Muscle layer of duodenum (tissue), 2 donors: ENCODE data around the gene MOCS1.

ENCODE experiments used
- H3K27ac ChIP-seq: one replicate; pipeline ENCODE4 v1.7.0; 2013; ENCODE audit warnings: mild to moderate bottlenecking, low read length
- H3K27me3 ChIP-seq: one replicate; pipeline ENCODE4 v1.7.0; 2013; ENCODE audit warnings: low read depth, mild to moderate bottlenecking, control low read depth, low read length
- H3K36me3 ChIP-seq, 2 donors: one replicate each; pipeline ENCODE4 v1.7.0; 2013; ENCODE audit warnings: low read length in 2 of 2, control low read depth in 1 of 2, mild to moderate bottlenecking in 1 of 2; ENCODE audit not compliant: insufficient read depth in 2 of 2, control insufficient read depth in 1 of 2
- H3K4me1 ChIP-seq, 2 donors: one replicate each; pipeline ENCODE4 v1.7.0; 2013; ENCODE audit warnings: low read length in 2 of 2, mild to moderate bottlenecking in 2 of 2, control low read depth in 1 of 2, moderate library complexity in 1 of 2; ENCODE audit not compliant: insufficient read depth in 2 of 2, control insufficient read depth in 1 of 2
- H3K4me3 ChIP-seq, 2 donors: one replicate each; pipeline ENCODE4 v1.7.0; 2013; ENCODE audit warnings: low read length in 2 of 2, low read depth in 1 of 2, mild to moderate bottlenecking in 1 of 2
- H3K9me3 ChIP-seq, 2 donors: one replicate each; pipeline ENCODE4 v1.7.0; 2013; ENCODE audit warnings: low read length in 2 of 2, control low read depth in 1 of 2, mild to moderate bottlenecking in 1 of 2; ENCODE audit not compliant: control insufficient read depth in 1 of 2
- donor health status: healthy.

Gene MOCS1

GRCh38 chr6:39901116-39901655, 33.1 kb downstream of the MOCS1 start:
- H3K27me3 ChIP-seq: no peaks in the 10 kb centered on the region
- H3K27ac ChIP-seq: no peak overlapping the region
- no peak overlapping the region for H3K4me3 ChIP-seq
- no peaks in the 10 kb centered on the region for H3K9me3 ChIP-seq
- H3K36me3 ChIP-seq: peaks cover 41 to 80% of the 10 kb centered on the region in 2 donors
- H3K4me1 ChIP-seq: peaks cover 0 to 8% of the 10 kb centered on the region in 2 donors

GRCh38 chr6:39899554-39900295, 34.5 kb downstream of the MOCS1 start:
- H3K36me3 ChIP-seq: peaks cover 38 to 84% of the 10 kb centered on the region in 2 donors
- H3K9me3 ChIP-seq: no peaks in the 10 kb centered on the region
- no peaks in the 10 kb centered on the region for H3K27me3 ChIP-seq
- no peaks in the 10 kb centered on the region for H3K4me1 ChIP-seq
- H3K4me3 ChIP-seq: no peak overlapping the region
- no peak overlapping the region for H3K27ac ChIP-seq

- H3K4me1 ChIP-seq: no peaks in the 10 kb centered on the region
- H3K9me3 ChIP-seq: no peaks in the 10 kb centered on the region
- no peaks in the 10 kb centered on the region for H3K27me3 ChIP-seq
- no peak overlapping the region for H3K27ac ChIP-seq
- H3K4me3 ChIP-seq: no peak overlapping the region
- peaks cover 38 to 82% of the 10 kb centered on the region in 2 donors for H3K36me3 ChIP-seq
Observed at GRCh38 chr6:39898625-39899024, 35.6 kb downstream of the MOCS1 start.

GRCh38 chr6:39897698-39898097, 36.6 kb downstream of the MOCS1 start:
- no peak overlapping the region for H3K4me3 ChIP-seq
- peaks cover 34 to 73% of the 10 kb centered on the region in 2 donors for H3K36me3 ChIP-seq
- H3K9me3 ChIP-seq: no peaks in the 10 kb centered on the region
- no peak overlapping the region for H3K27ac ChIP-seq
- no peaks in the 10 kb centered on the region for H3K4me1 ChIP-seq
- H3K27me3 ChIP-seq: no peaks in the 10 kb centered on the region

- H3K4me1 ChIP-seq: no peaks in the 10 kb centered on the region
- no peaks in the 10 kb centered on the region for H3K9me3 ChIP-seq
- peaks cover 34 to 70% of the 10 kb centered on the region in 2 donors for H3K36me3 ChIP-seq
- no peaks in the 10 kb centered on the region for H3K27me3 ChIP-seq
- no peak overlapping the region for H3K27ac ChIP-seq
- H3K4me3 ChIP-seq: no peak overlapping the region
Observed at GRCh38 chr6:39896701-39897100, 37.6 kb downstream of the MOCS1 start.

GRCh38 chr6:39893286-39893685, 41.0 kb downstream of the MOCS1 start:
- no peak overlapping the region for H3K4me3 ChIP-seq
- H3K4me1 ChIP-seq: peaks cover 0 to 3% of the 10 kb centered on the region in 2 donors
- H3K27me3 ChIP-seq: no peaks in the 10 kb centered on the region
- no peaks in the 10 kb centered on the region for H3K9me3 ChIP-seq
- peaks cover 5 to 36% of the 10 kb centered on the region in 2 donors for H3K36me3 ChIP-seq
- H3K27ac ChIP-seq: no peak overlapping the region

GRCh38 chr6:39892490-39893129, 41.7 kb downstream of the MOCS1 start:
- Histone ChIP-seq H3K9me3 (no peaks in the 10 kb centered on the region), H3K4me3 (no peak overlapping the region), H3K27ac (no peak overlapping the region), H3K27me3 (no peaks in the 10 kb centered on the region), H3K36me3 (peaks cover 0 to 30% of the 10 kb centered on the region in 2 donors), H3K4me1 (peaks cover 3 to 7% of the 10 kb centered on the region in 2 donors)

GRCh38 chr6:39891976-39892375, 42.3 kb downstream of the MOCS1 start:
- no peaks in the 10 kb centered on the region for H3K27me3 ChIP-seq
- H3K27ac ChIP-seq: no peak overlapping the region
- H3K36me3 ChIP-seq: peaks cover 0 to 23% of the 10 kb centered on the region in 2 donors
- no peak overlapping the region for H3K4me3 ChIP-seq
- H3K4me1 ChIP-seq: peaks cover 3 to 7% of the 10 kb centered on the region in 2 donors
- no peaks in the 10 kb centered on the region for H3K9me3 ChIP-seq

GRCh38 chr6:39891353-39891752, 42.9 kb downstream of the MOCS1 start:
- Histone ChIP-seq H3K27ac (no peak overlapping the region), H3K36me3 (peaks cover 0 to 17% of the 10 kb centered on the region in 2 donors), H3K4me3 (no peak overlapping the region), H3K27me3 (no peaks in the 10 kb centered on the region), H3K4me1 (peaks cover 3 to 7% of the 10 kb centered on the region in 2 donors), H3K9me3 (no peaks in the 10 kb centered on the region)

- Histone ChIP-seq H3K36me3 (peaks cover 0 to 22% of the 10 kb centered on the region in 2 donors), H3K4me1 (peaks cover 3 to 7% of the 10 kb centered on the region in 2 donors), H3K9me3 (no peaks in the 10 kb centered on the region), H3K27ac (no peak overlapping the region), H3K4me3 (no peak overlapping the region), H3K27me3 (no peaks in the 10 kb centered on the region)
Observed at GRCh38 chr6:39889229-39889628, 45.0 kb downstream of the MOCS1 start.

- H3K4me1 ChIP-seq: peaks cover 7 to 9% of the 10 kb centered on the region in 2 donors
- peaks cover 0 to 29% of the 10 kb centered on the region in 2 donors for H3K36me3 ChIP-seq
- H3K27ac ChIP-seq: peak overlapping the region; percentile 49
- H3K9me3 ChIP-seq: no peaks in the 10 kb centered on the region
- no peaks in the 10 kb centered on the region for H3K27me3 ChIP-seq
- H3K4me3 ChIP-seq: no peak overlapping the region
Observed at GRCh38 chr6:39887692-39888450, 46.4 kb downstream of the MOCS1 start.
